HCT116 (cell line): ENCODE measurements around the gene PCDH9.

Experiments
- EZH2 ChIP-seq: fragments of 200-600 bp; sonication (generic); IDR thresholded peaks from 2 replicates; pipeline ENCODE4 v1.6.1; 2017; ENCODE audit warnings: antibody characterized with exemption, mixed run types
- SIN3A ChIP-seq: IDR thresholded peaks from 2 replicates; pipeline ENCODE4 v1.6.1; 2012; ENCODE audit warnings: low read depth
- TCF7L2 ChIP-seq: IDR thresholded peaks from 2 replicates; pipeline ENCODE4 v1.7.0; 2011; ENCODE audit warnings: borderline replicate concordance, inconsistent platforms; ENCODE audit not compliant: insufficient read depth, insufficient read length; ENCODE audit errors: extremely low read depth
- ZNF274 ChIP-seq: fragments of 200-500 bp; sonication (Bioruptor generic); IDR thresholded peaks from 2 replicates; pipeline ENCODE4 v1.6.1; 2014; ENCODE audit warnings: mild to moderate bottlenecking, low read depth, low read length, inconsistent platforms
- TF ChIP-seq, protein P1 (sequence below), 3 experiments: fragments of 200-600 bp in 1 of 3; sonication (generic) in 1 of 3; IDR thresholded peaks in 2 of 3; conservative IDR thresholded peaks in 1 of 3; 2 replicates each; pipeline ENCODE4 v1.5.1; 2012 to 2017; ENCODE audit warnings: low read depth in 2 of 3, low read length in 2 of 3, antibody characterized with exemption in 1 of 3, borderline replicate concordance in 1 of 3, control low read depth in 1 of 3, mild to moderate bottlenecking in 1 of 3, mixed read lengths in 1 of 3, mixed run types in 1 of 3, moderate library complexity in 1 of 3; ENCODE audit not compliant: insufficient read depth in 1 of 3

DNA sequence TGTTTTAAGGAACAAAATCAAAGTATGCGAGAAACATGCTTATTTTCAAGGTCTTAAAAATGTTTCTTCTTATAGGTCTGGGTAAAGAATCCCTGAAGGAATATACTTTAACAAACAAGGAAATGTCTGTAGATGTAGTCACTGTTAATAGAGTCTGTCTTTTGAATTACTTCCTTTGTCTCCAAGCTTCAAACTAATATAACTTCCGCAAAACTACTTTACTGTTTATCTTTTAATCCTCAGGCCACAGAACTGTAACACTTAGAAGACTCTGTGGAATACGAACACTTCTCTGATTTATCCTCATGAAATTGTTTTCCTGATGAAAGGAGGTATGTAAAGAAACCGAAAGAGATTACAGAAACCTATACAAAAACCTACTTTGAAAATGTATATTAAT lies 316.0 kb downstream of the PCDH9 start:
- no peak for TF ChIP-seq ZNF274
- TF ChIP-seq, protein P1, sequence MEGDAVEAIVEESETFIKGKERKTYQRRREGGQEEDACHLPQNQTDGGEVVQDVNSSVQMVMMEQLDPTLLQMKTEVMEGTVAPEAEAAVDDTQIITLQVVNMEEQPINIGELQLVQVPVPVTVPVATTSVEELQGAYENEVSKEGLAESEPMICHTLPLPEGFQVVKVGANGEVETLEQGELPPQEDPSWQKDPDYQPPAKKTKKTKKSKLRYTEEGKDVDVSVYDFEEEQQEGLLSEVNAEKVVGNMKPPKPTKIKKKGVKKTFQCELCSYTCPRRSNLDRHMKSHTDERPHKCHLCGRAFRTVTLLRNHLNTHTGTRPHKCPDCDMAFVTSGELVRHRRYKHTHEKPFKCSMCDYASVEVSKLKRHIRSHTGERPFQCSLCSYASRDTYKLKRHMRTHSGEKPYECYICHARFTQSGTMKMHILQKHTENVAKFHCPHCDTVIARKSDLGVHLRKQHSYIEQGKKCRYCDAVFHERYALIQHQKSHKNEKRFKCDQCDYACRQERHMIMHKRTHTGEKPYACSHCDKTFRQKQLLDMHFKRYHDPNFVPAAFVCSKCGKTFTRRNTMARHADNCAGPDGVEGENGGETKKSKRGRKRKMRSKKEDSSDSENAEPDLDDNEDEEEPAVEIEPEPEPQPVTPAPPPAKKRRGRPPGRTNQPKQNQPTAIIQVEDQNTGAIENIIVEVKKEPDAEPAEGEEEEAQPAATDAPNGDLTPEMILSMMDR (IDR thresholded peaks at IDR 0.05 in 2 of 3, conservative IDR thresholded peaks at IDR 0.05 in 1 of 3; ENCODE audit: borderline replicate concordance in 1 of 3, insufficient read depth in 1 of 3, low read depth in 2 of 3, low read length in 2 of 3), result no peak
- TF ChIP-seq EZH2, result no peak
- TF ChIP-seq TCF7L2, result no peak
- no peak for TF ChIP-seq SIN3A
